ENCODE results near the gene CRHR1. TPM values are rescaled to one million over a fixed set of nuclear protein-coding genes. Genes with fewer than 3 reads are reported as not detected.

The CRHR1 gene
- total RNA-seq, 3 donors from 2014 or later, result 1.6 to 2.8 TPM; not detected in 1

DNA sequence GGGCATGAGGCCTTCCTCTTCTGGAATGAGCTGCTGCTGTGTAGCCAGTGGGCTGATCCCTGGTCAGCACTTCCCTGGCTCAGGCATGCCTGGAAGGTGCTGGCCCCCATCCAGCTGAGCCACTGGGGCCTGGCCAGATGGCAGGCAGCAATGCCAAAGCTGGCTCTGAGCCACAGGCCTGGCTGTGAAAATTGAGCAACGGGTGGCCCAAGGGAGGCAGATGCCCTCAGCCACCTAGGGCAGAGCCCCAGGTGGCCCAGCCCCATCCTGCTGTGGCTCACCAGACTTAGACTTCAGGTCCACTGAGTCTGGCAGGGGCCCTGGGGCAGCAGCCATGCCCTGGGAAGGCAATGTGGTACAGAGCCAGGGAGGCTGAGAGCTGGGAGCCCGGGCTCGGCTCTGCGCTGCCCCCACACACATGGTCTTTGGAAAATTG, 8.5 kb upstream of the CRHR1 start:
- intact Hi-C loops (cut with DNase I; ENCODE audit: low total_unique reads), result no loop called here
- H3K36me3 ChIP-seq, result no peaks in the 10 kb centered on the region
- peak in 1 of 2 donors; percentile 61 for DNase-seq (ENCODE audit: low spot score in 2 of 2)
- peak overlapping the region in 1 of 2 donors; percentile 36 for H3K27ac ChIP-seq
- H3K4me3 ChIP-seq, result no peak overlapping the region
- no peaks in the 10 kb centered on the region for H3K4me1 ChIP-seq
- no peaks in the 10 kb centered on the region for H3K27me3 ChIP-seq
- peak in 1 of 3 donors; percentile 6 for TF ChIP-seq POLR2AphosphoS5 (IDR thresholded peaks at IDR 0.05)
- TF ChIP-seq, protein P1, sequence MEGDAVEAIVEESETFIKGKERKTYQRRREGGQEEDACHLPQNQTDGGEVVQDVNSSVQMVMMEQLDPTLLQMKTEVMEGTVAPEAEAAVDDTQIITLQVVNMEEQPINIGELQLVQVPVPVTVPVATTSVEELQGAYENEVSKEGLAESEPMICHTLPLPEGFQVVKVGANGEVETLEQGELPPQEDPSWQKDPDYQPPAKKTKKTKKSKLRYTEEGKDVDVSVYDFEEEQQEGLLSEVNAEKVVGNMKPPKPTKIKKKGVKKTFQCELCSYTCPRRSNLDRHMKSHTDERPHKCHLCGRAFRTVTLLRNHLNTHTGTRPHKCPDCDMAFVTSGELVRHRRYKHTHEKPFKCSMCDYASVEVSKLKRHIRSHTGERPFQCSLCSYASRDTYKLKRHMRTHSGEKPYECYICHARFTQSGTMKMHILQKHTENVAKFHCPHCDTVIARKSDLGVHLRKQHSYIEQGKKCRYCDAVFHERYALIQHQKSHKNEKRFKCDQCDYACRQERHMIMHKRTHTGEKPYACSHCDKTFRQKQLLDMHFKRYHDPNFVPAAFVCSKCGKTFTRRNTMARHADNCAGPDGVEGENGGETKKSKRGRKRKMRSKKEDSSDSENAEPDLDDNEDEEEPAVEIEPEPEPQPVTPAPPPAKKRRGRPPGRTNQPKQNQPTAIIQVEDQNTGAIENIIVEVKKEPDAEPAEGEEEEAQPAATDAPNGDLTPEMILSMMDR (IDR thresholded peaks at IDR 0.05), result no peak
- H3K9me3 ChIP-seq, result no peaks in the 10 kb centered on the region

DNA sequence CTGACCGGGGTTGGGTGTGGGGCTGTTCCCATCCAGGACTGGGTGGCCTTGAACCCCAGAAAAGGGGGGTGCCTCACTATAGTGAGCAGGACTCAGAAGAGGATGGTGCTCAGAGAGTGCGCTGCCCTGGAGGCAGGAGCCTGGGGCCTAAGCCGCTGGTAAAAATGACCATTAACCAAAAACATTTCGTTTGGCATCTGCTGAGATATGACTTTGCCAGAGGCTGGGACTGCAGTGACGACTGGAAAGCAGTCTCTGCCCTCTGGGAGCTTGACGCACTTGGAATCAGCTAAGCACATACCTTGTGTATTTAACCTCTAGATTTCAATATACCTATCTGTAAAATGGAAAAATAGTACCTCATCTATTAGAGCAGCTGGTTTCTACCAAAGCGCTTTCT, 7.2 kb upstream of the CRHR1 start:
- Histone ChIP-seq H3K27me3 (no peaks in the 10 kb centered on the region), H3K4me3 (no peak overlapping the region), H3K9me3 (no peaks in the 10 kb centered on the region), H3K27ac (no peak overlapping the region), H3K36me3 (no peaks in the 10 kb centered on the region), H3K4me1 (no peaks in the 10 kb centered on the region)
- intact Hi-C loops (cut with DNase I; ENCODE audit: low total_unique reads), result no loop called here
- no peak for DNase-seq (ENCODE audit: low spot score in 2 of 2)
- no peak for TF ChIP-seq POLR2AphosphoS5 (IDR thresholded peaks at IDR 0.05)
- no peak for TF ChIP-seq POLR2A (IDR thresholded peaks at IDR 0.05)
- TF ChIP-seq, protein P1 (IDR thresholded peaks at IDR 0.05), result no peak

DNA sequence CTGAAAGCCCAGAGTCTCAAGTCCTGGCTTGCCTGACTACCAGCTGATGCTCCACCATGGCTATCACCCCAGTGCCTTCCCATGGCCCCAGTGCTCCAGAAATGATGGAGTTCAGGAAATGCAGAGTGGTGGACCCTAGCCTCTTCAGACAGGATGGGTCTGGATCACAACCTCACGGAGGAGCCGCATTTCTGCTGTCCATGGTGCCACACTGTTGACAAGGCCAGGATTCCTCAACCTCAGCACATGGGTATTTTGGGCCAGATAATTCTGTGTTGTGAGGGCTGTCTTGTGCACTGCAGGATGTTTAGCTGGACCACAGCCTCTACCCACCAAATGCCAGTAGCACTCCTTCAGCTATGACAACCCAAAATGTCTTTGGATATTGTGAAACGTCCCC, 6.7 kb upstream of the CRHR1 start:
- Histone ChIP-seq H3K9me3 (no peaks in the 10 kb centered on the region), H3K4me3 (no peak overlapping the region), H3K27me3 (no peaks in the 10 kb centered on the region), H3K27ac (no peak overlapping the region), H3K36me3 (no peaks in the 10 kb centered on the region), H3K4me1 (no peaks in the 10 kb centered on the region)
- no peak for TF ChIP-seq POLR2A (IDR thresholded peaks at IDR 0.05)
- intact Hi-C loops (cut with DNase I; ENCODE audit: low total_unique reads), result no loop called here
- DNase-seq (ENCODE audit: low spot score in 2 of 2), result no peak

DNA sequence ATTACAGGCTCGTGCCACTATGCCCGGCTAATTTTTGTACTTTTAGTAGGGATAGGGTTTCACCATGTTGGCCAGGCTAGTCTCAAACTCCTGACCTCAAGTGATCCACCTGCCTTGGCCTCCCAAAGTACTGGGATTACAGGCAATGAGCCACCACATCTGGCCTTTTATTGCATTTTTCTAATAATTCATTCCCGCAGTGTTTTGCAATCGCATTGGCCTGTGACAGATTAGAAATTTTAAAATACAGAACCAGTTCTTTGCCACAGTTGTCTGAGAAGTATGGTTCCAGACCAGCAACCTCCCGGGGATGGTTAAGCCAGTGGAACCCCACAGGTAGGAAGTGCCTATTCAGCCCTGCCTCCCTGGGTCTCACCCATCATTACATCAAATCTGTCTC, 3.2 kb upstream of the CRHR1 start:
- intact Hi-C loops (cut with DNase I; ENCODE audit: low total_unique reads), result no loop called here
- Histone ChIP-seq H3K4me1 (peaks cover 4 to 8% of the 10 kb centered on the region in 2 donors), H3K9me3 (no peaks in the 10 kb centered on the region), H3K4me3 (no peak overlapping the region), H3K36me3 (no peaks in the 10 kb centered on the region), H3K27me3 (peaks cover 0 to 9% of the 10 kb centered on the region in 2 donors), H3K27ac (peak overlapping the region in 1 of 2 donors; percentile 0)
- TF ChIP-seq, protein P1 (IDR thresholded peaks at IDR 0.05), result no peak
- TF ChIP-seq POLR2AphosphoS5 (IDR thresholded peaks at IDR 0.05) (no peak), POLR2A (IDR thresholded peaks at IDR 0.05) (no peak)
- no peak for DNase-seq (ENCODE audit: low spot score in 2 of 2)

DNA sequence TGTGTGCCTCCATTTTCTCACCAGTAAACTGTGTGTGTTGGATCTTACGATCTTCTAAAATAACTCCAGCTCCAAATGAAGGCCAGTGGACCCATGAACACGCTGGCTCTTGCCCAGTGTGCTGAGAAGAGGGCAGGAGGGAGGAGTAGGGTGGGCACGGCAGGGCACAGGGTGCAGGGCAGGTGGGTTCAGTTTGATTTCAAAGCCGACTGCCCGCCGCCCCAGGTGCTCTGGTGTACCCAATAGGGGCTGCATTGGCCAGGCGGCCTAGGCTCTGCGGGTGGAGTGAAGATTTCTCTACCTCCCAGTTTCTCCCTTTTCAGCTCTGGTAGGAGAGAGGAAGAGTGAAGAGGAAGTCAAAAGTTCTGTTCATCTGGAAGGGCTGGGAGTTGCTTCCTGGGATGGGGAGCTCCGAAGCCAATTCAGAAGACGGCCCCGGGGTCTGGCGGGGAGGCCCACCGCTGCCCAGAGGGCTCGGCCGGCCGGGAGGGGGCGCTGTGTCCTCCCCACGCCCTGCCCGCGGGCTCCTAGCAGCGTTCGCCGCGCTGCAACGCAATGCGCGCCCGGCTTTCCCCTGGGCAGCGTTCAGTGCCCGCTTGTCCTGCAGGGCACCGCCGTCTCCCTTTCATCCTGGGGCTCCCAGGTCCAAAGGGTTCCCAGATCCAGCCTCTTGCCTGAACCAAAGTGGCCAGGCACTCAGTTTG, 1.1 kb upstream of the CRHR1 start:
- intact Hi-C loops (cut with DNase I; ENCODE audit: low total_unique reads), result no loop called here
- H3K27ac ChIP-seq, result no peak overlapping the region
- H3K36me3 ChIP-seq, result no peaks in the 10 kb centered on the region
- no peak for DNase-seq (ENCODE audit: low spot score in 2 of 2)
- H3K9me3 ChIP-seq, result no peaks in the 10 kb centered on the region
- H3K4me1 ChIP-seq, result peaks cover 4 to 8% of the 10 kb centered on the region in 2 donors
- H3K4me3 ChIP-seq, result peak overlapping the region; percentile 40 to 85 (median 58)
- no peak for TF ChIP-seq POLR2AphosphoS5 (IDR thresholded peaks at IDR 0.05)
- TF ChIP-seq, protein P1 (IDR thresholded peaks at IDR 0.05), result no peak
- no peak for TF ChIP-seq POLR2A (IDR thresholded peaks at IDR 0.05)
- peaks cover 0 to 9% of the 10 kb centered on the region in 2 donors for H3K27me3 ChIP-seq
